Panc1 (cell line): Measurements from ENCODE around the gene ESR2.

Experiments
- CTCF ChIP-seq: fragments of 450-650 bp; IDR thresholded peaks from 2 replicates; pipeline ENCODE4 v1.5.1; 2017; ENCODE audit warnings: mild to moderate bottlenecking
- POLR2AphosphoS5 ChIP-seq: IDR thresholded peaks from 2 replicates; pipeline ENCODE4 v1.6.1; 2012; ENCODE audit warnings: mild to moderate bottlenecking, low read depth, low read length, moderate library complexity
- SIN3A ChIP-seq: IDR thresholded peaks from 2 replicates; pipeline ENCODE4 v1.6.1; 2012; ENCODE audit warnings: low read depth, mild to moderate bottlenecking, low read length, moderate library complexity, borderline replicate concordance; ENCODE audit not compliant: insufficient read depth

- TF ChIP-seq CTCF: no peak
- TF ChIP-seq POLR2AphosphoS5: no peak
- no peak for TF ChIP-seq SIN3A
Observed at GRCh38 chr14:64149921-64150320, 144.2 kb downstream of the ESR2 start.
